ENCODE results near the gene RALGPS1.

GRCh38 chr9:127036437-127036836 is 121.9 kb downstream of the RALGPS1 start:
- TF ChIP-seq CTCF (IDR thresholded peaks at IDR 0.05) (no peak), EZH2 (IDR thresholded peaks at IDR 0.05; ENCODE audit: borderline replicate concordance, insufficient read depth, low read depth, low read length, poor library complexity, severe bottlenecking) (no peak)

Measured in B cell (primary cell).